PC-9 (cell line): Measurements from ENCODE around the gene ANP32A.

ENCODE experiments used
- CTCF ChIP-seq: fragments of 200-600 bp; sonication (generic); conservative IDR thresholded peaks from 2 replicates; pipeline ENCODE4 v1.6.1; 2017; ENCODE audit warnings: mixed run types, antibody characterized with exemption, mild to moderate bottlenecking, moderate library complexity
- EZH2 ChIP-seq: fragments of 200-600 bp; sonication (generic); IDR thresholded peaks from 2 replicates; pipeline ENCODE4 v1.8.0; 2017; ENCODE audit warnings: antibody characterized with exemption, low read depth

GRCh38 chr15:68792901-68793766 lies 27.6 kb downstream of the ANP32A start:
- TF ChIP-seq CTCF (no peak), EZH2 (no peak)
